Activated effector memory CD4-positive, alpha-beta T cell treated with Interleukin-2 at 50 U/mL for 16 hours (primary cell): ENCODE measurements around the gene PREP.
"Not testable (repeated sequence)": the region's sequence is repeated elsewhere in the genome, so short reads cannot be mapped to it uniquely, and the experiment has no call there.

Source experiments
- DNase-seq: peaks from one replicate; pipeline ENCODE4 v3.0.0-alpha.2; 2020

PREP gene

DNA sequence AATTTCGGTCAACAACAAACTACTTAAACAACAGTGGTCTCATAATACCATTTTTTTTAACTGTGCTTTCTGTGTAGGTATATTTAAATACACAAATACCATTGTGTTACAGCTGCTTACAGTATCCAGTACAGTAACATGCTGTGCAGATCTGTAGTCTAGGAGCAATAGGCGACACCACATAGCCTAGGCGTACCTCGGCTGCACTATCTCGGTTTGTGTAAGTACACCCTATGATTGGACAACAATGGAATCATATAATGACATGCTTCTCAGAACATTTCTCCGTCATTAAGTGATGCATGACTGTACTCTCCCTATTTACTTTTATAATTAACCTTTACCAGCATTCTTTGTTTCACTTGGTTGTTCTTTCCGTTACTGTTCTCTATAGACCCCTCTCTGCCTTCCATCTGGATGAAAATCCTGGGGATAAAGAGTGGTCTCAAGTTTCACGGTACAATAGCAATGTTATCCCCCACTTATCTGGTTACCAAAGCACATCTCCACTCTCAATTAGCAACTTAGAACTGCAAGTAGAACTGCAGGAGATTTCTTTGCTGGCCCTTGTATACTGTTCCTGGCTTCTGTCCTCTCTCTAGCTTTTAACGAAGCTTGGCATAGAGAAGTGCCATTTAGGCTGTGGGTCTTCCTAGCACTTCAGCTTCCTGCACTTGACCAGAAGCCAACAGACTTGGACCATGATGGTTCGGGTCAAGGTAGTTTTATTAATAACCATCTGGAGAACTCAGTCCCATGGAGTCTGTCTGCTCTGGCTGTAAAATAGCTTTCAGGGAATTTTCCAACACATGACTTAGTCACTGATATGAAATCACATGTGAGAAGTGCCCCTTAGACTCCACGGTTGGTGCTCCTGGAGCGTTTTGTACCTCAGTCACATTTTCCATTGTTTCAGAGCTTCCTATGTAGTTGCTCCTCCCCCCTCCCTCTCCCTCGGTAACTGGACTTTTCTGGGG, 142.7 kb downstream of the PREP start:
- DNase-seq, result no peak

DNA sequence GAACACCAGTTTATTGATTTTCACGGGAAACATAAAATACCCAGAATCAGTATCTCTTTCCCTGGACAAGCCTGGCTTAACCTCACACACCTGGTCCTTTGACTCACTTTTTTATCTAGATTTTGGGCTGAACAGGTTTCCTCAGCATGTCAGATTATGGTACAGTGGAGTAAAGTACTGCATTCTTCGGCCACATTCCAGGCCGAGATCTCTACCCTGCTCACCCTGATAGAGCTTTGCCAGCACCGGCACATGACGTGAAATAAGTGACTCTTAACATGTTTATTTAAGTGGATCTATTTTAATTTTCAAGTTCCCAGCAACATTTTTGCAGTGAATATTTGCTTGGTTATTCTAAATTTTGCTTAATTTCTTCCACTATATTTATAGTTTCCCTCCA, 144.1 kb downstream of the PREP start:
- no peak for DNase-seq

DNA sequence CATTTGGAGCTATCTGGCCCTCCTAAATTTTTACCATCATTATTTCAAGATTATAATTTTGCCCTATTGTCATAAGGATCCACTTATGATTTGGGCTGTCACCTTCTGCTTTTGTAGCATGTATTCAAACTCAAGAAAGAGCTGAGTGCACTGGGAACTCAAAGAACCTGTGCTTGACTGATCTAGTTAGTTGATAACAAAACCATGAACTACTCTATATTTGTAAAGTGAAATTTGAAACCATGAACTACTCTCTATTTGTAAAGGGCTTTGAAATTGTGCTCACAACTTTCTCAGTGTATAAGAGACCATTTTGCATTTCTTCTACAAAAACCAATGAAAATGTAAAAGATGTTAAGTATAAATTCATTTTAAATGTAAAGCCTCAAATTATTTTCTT, 145.5 kb downstream of the PREP start:
- DNase-seq, result no peak

DNA sequence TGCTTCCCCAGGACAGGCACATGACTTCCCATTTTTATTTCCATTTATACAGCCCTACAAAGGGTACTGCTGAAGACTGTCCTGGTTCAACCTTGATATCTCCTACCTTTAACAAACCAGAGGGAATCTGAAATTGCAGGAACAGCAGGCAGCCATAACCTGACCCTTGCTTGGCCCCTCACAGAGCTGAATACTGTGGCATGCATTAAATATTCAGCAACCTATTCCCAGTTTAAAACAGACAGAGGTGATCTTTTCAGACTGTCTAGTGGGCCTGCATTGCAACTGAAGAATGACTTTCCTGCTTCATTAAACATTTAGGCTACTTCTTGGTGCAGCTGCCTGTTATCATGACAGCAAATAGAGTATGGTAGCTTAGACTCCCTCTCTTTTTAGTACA, 146.3 kb downstream of the PREP start:
- no peak for DNase-seq

DNA sequence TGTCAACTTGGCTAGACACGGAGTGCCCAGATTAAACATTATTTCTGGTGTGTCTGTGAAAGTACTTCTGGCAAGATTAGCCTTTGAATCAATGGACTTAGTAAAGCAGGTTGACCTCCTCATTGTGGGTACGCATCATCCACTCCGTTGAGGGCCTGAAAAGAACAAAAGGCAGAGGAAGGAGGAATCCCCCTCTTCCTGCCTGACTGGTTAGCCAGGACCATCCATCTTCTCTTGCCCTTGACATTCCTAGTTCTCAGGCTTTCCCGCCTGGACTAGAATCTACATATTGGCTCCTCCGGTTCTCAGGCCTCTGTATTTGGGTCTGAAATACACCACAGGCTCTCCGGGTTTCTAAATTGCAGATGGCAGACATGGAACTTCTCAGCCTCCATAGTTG, 149.1 kb downstream of the PREP start:
- no peak for DNase-seq

- DNase-seq, result no peak
These were observed 151.2 kb downstream of the PREP start for GRCh38 chr6:105251689-105252088.

GRCh38 chr6:105250533-105250932, 152.3 kb downstream of the PREP start:
- DNase-seq, result no peak

DNA sequence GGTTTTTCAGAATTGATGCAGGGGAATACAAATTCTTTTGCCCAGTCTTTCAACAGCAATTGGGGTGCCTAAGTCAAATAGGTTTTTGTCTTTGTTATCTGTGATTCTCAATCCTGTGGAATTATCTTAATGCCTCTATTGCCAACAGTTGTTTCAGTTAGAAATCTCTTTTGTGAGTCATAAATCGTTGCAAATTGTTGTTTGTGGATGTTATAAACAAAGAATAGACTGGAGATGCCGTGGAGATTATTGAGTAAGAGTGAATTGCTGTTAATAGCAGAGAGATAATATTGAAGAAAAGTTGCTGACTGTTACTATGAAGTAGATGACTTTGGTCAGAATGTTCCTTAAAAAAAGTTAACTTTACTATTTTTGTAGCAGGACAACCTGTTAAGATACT, 159.4 kb downstream of the PREP start:
- DNase-seq, result no peak

- no peak for DNase-seq
These were observed 167.7 kb downstream of the PREP start for GRCh38 chr6:105235155-105235554.

DNA sequence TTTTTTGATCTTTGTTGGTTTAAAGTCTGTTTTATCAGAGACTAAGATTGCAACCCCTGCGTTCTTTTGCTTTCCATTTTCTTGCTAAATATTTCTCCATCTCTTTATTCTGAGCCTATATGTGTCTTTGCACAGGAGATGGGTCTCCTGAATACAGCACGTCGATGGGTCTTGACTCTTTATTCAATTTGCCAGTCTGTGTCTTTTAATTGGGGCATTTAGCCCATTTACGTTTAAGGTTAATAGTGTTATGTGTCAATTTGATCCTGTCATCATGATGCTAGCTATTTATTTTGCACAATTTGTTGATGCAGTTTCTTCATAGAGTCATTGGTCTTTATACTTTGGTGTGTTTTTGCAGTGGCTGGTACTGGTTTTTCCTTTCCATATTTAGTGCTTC, 171.1 kb downstream of the PREP start:
- not testable (repeated sequence) for DNase-seq
